K562 (cell line): ENCODE results near the gene VSTM1. TPM values are rescaled to one million over a fixed set of nuclear protein-coding genes. Genes with fewer than 3 reads are reported as not detected.

Experiments used
- ATAC-seq: fragments of 200-7000 bp; cut with Tn5 transposase; 3 replicates; pipeline ENCODE4 v1.9.1; 2020; ENCODE audit warnings: moderate library complexity
- BruUV-seq: library from RNA; stranded (reverse); fragments of 400-500 nt; replicated peaks from 2 replicates; lab custom pipeline; 2021; lab: Mats Ljungman, UMichigan
- CTCF ChIA-PET: fragments of 300-600 bp; formaldehyde crosslinking; extraction: SDS; loops from one replicate; lab custom pipeline; 2021; ENCODE audit warnings: low intra/inter-chr PET ratio; lab: Yijun Ruan, JAX
- POLR2A ChIA-PET: fragments of 300-600, 350-650 bp; sonication (Branson Sonifier 250); formaldehyde crosslinking; extraction: SDS; loops from one replicate; lab custom pipeline; 2021; ENCODE audit warnings: antibody characterized with exemption, inconsistent platforms; lab: Yijun Ruan, JAX
- DNase-seq, 4 experiments: peaks; one replicate each; pipeline versions ENCODE4 v3.0.0 to v3.0.0-alpha.2; 2011 to 2018; ENCODE audit warnings: low spot score in 3 of 4, mixed read lengths in 3 of 4; ENCODE audit errors: extremely low read depth in 1 of 4
- FAIRE-seq: peaks from 2 replicates; lab custom pipeline; 2011; peaks lifted over from hg19 to GRCh38; lab: Jason Lieb, UNC
- H2AFZ ChIP-seq: 2 replicates; pipeline ENCODE4 v1.6.0; 2011; ENCODE audit warnings: low read depth, low read length, control low read depth, inconsistent platforms
- H3K27ac ChIP-seq: fragments of 200-600 bp; 3 replicates; pipeline ENCODE4 v1.8.0; 2011; ENCODE audit warnings: low read depth, mild to moderate bottlenecking, control low read depth, inconsistent platforms, low read length, moderate library complexity, mixed read lengths; ENCODE audit errors: extremely low read depth
- H3K27me3 ChIP-seq, 2 experiments: fragments of 300-600 bp in 1 of 2; 2 replicates in 1 of 2; 3 replicates in 1 of 2; pipeline versions ENCODE4 v1.6.0 to v1.8.0; 2011; ENCODE audit warnings: inconsistent platforms in 2 of 2, low read length in 2 of 2, mild to moderate bottlenecking in 1 of 2, mixed read lengths in 1 of 2, moderate library complexity in 1 of 2; ENCODE audit not compliant: control insufficient read depth in 2 of 2, insufficient read depth in 2 of 2
- H3K36me3 ChIP-seq: fragments of 300-600 bp; 3 replicates; pipeline ENCODE4 v1.8.0; 2011; ENCODE audit warnings: mild to moderate bottlenecking, low read length, inconsistent platforms; ENCODE audit not compliant: control insufficient read depth, insufficient read depth
- H3K4me1 ChIP-seq, 2 experiments: fragments of 200-600 bp in 1 of 2; replicated peaks in 1 of 2; 2 replicates in 1 of 2; 3 replicates in 1 of 2; pipeline versions ENCODE4 v1.5.1 to v1.8.0; 2011; ENCODE audit warnings: inconsistent platforms in 2 of 2, low read length in 2 of 2, mild to moderate bottlenecking in 1 of 2, mixed read lengths in 1 of 2, moderate library complexity in 1 of 2; ENCODE audit not compliant: control insufficient read depth in 2 of 2, insufficient read depth in 2 of 2
- H3K4me2 ChIP-seq: 2 replicates; pipeline ENCODE4 v1.6.1; 2011; ENCODE audit warnings: low read length, control low read depth, inconsistent platforms, mixed read lengths; ENCODE audit not compliant: insufficient read depth
- H3K4me3 ChIP-seq: fragments of 200-600 bp; sonication (generic), shearing (Covaris generic); 2 replicates; pipeline ENCODE4 v1.5.1; 2016; ENCODE audit warnings: control low read depth, inconsistent platforms
- H3K79me2 ChIP-seq: fragments of 200-600 bp; 3 replicates; pipeline ENCODE4 v1.8.0; 2011; ENCODE audit warnings: low read length, inconsistent platforms; ENCODE audit not compliant: control insufficient read depth, insufficient read depth
- H3K9ac ChIP-seq, 2 experiments: 2 replicates each; pipeline versions ENCODE4 v1.6.0 to v1.6.1; 2011; ENCODE audit warnings: low read depth in 2 of 2, low read length in 2 of 2, control low read depth in 1 of 2, inconsistent platforms in 1 of 2, mild to moderate bottlenecking in 1 of 2, mixed read lengths in 1 of 2; ENCODE audit not compliant: insufficient read depth in 1 of 2
- H3K9me1 ChIP-seq: one replicate; pipeline ENCODE4 v1.6.0; 2011; ENCODE audit warnings: inconsistent platforms, mild to moderate bottlenecking, low read length, moderate library complexity; ENCODE audit not compliant: control insufficient read depth, insufficient read depth
- H3K9me3 ChIP-seq: replicated peaks from 2 replicates; pipeline ENCODE4 v1.5.1; 2011; ENCODE audit warnings: low read depth, low read length, inconsistent platforms; ENCODE audit not compliant: control insufficient read depth, insufficient read depth
- H4K20me1 ChIP-seq: replicated peaks from 2 replicates; pipeline ENCODE4 v1.6.1; 2011; ENCODE audit warnings: low read length, inconsistent platforms, mixed read lengths; ENCODE audit not compliant: control insufficient read depth, insufficient read depth
- POLR2G ChIP-seq: fragments of 200-400 bp; formaldehyde crosslinking; IDR thresholded peaks from 2 replicates; pipeline ENCODE4 v1.6.1; 2017; ENCODE audit warnings: low read depth, mild to moderate bottlenecking, antibody characterized with exemption, low read length, moderate library complexity
- RBFOX2 ChIP-seq: fragments of 200-400 bp; formaldehyde crosslinking; IDR thresholded peaks from 2 replicates; pipeline ENCODE4 v1.6.1; 2017; ENCODE audit warnings: low read depth, mild to moderate bottlenecking, low read length, moderate library complexity
- WGBS: fragments of 100-300 bp; shearing (Covaris generic); methylation state at CpG from one replicate; pipeline ENCODE4 v1.1.6; 2016; ENCODE audit warnings: low coverage, mixed read lengths; ENCODE audit not compliant: insufficient coverage; ENCODE audit errors: missing lambda C conversion rate; 5-methylcytosine and 5-hydroxymethylcytosine counted together
- in situ Hi-C: fragments of 300-500 bp; cut with MboI; formaldehyde crosslinking; loops from 4 replicates; pipeline ENCODE4 v1.15.0; 2018; ENCODE audit warnings: inconsistent platforms, mixed read lengths
- intact Hi-C: fragments of 100-400 bp; cut with micrococcal nuclease; formaldehyde crosslinking; loops from 2 replicates; pipeline ENCODE4 v1.14.2; 2022
- polyA plus RNA-seq, 8 experiments: library from polyadenylated mRNA; depleted of rRNA in 4 of 8; stranded (reverse) in 5 of 8; unstranded in 3 of 8; fragments of >200 nt; fragmentation: Nextera tagmentation in 2 of 8; fragmentation: Illumina TruSeq in 1 of 8; extraction: Ambion mirVana in 2 of 8; extraction: Trizol in 1 of 8; gene quantifications; 2 replicates each; pipeline versions ENCODE4 v1.2.1 to v1.2.3, GENCODE V29; 2011 to 2014; ENCODE audit warnings: inconsistent platforms in 1 of 8, missing spikeins in 1 of 8
- total RNA-seq, 7 experiments: library from RNA; depleted of rRNA in 6 of 7; stranded (reverse); fragments of >200 nt in 6 of 7; fragmentation: Illumina TruSeq in 2 of 7; extraction: Trizol in 2 of 7; gene quantifications; 2 replicates each; pipeline versions ENCODE4 v1.2.1 to v1.2.3, GENCODE V29; 2011 to 2021; ENCODE audit warnings: low replicate concordance in 1 of 7
- TF ChIP-seq, protein P1 (sequence below): fragments of 450-650 bp; IDR thresholded peaks from 2 replicates; pipeline ENCODE4 v1.7.1; 2018; ENCODE audit warnings: mild to moderate bottlenecking, low read depth; ENCODE audit not compliant: partially characterized antibody

The VSTM1 gene
- total and polyA plus RNA-seq, 9 of the 15 experiments (the other 6 are each of a cell fraction or from before 2014, with no cell fraction given) = not detected

GRCh38 chr19:54106716-54107115 is 43.0 kb upstream of the VSTM1 start:
- Histone ChIP-seq H4K20me1 (peaks cover 3% of the 10 kb centered on the region; the same call in 1 of the 2 replicates), H2AFZ (no peak overlapping the region), H3K4me1 (peaks cover 0 to 27% of the 10 kb centered on the region in 2 experiments; a peak in 3 of 5 replicates), H3K9me3 (no peaks in the 10 kb centered on the region), H3K27ac (no peak overlapping the region), H3K36me3 (peaks cover 69% of the 10 kb centered on the region; the same call in 2 of the 3 replicates), H3K9ac (peak overlapping the region in 1 of 2 experiments; percentile 35; a peak in 1 of 4 replicates), H3K9me1 (no peaks in the 10 kb centered on the region), H3K79me2 (peaks cover 24% of the 10 kb centered on the region), H3K4me3 (no peak overlapping the region), H3K4me2 (no peak overlapping the region), H3K27me3 (no peaks in the 10 kb centered on the region)
- TF ChIP-seq RBFOX2 (peak; percentile 45; the same call in 1 of the 2 replicates), POLR2G (peak; percentile 34; the same call in 1 of the 2 replicates)
- TF ChIP-seq, protein P1, sequence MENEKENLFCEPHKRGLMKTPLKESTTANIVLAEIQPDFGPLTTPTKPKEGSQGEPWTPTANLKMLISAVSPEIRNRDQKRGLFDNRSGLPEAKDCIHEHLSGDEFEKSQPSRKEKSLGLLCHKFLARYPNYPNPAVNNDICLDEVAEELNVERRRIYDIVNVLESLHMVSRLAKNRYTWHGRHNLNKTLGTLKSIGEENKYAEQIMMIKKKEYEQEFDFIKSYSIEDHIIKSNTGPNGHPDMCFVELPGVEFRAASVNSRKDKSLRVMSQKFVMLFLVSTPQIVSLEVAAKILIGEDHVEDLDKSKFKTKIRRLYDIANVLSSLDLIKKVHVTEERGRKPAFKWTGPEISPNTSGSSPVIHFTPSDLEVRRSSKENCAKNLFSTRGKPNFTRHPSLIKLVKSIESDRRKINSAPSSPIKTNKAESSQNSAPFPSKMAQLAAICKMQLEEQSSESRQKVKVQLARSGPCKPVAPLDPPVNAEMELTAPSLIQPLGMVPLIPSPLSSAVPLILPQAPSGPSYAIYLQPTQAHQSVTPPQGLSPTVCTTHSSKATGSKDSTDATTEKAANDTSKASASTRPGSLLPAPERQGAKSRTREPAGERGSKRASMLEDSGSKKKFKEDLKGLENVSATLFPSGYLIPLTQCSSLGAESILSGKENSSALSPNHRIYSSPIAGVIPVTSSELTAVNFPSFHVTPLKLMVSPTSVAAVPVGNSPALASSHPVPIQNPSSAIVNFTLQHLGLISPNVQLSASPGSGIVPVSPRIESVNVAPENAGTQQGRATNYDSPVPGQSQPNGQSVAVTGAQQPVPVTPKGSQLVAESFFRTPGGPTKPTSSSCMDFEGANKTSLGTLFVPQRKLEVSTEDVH = no peak
- no TSS peak for BruUV-seq
- POLR2A ChIA-PET = interaction anchor here (1.1 kb wide), 1 partner anchor 8 kb away, joined by 7 read pairs; the partner anchor contains the start of genes PRPF31 and TFPT
- in situ Hi-C loops = no loop called here
- intact Hi-C loops = no loop called here
- DNase-seq = peak in 1 of 4 experiments; percentile 4
- 90% methylated on average over 13 of the region's 15 CpGs for WGBS
- no peak for ATAC-seq
- FAIRE-seq = no peak
- CTCF ChIA-PET = no interaction called here
